ENCODE data around the gene EBF3. TPM values are rescaled to one million over a fixed set of nuclear protein-coding genes. Genes with fewer than 3 reads are reported as not detected.

The EBF3 gene
- total RNA-seq, 1 donor from 2014 or later = 0.26 TPM

DNA sequence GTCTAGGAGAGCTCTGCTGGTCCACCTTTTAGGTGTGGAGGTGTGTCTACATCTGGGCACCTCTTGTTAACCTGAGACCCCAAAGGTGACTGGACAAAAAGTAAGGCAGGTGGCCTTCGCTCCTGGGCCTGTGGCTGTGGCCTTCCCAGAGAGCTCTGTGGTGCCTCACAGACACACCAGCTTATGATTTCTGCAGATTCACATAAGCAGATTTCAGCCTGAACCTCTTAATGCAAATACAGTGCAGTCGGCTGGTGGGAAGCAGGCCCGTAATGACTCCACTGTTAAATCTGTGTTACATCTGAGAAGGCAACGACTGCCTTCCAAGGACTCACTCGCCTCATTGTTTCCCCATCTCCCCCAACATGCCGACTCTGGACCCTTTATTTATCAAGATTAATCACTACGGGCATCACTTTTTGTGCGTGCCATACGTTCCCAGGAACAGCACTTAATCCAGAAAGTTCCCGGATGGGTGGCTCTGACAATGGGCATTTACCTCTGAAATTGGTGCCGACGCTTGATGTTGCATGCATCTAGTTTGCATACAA, 119.8 kb downstream of the EBF3 start:
- H3K36me3 ChIP-seq (ENCODE audit: control insufficient read depth, insufficient read depth, low read length) = no peaks in the 10 kb centered on the region
- TF ChIP-seq, protein P1, sequence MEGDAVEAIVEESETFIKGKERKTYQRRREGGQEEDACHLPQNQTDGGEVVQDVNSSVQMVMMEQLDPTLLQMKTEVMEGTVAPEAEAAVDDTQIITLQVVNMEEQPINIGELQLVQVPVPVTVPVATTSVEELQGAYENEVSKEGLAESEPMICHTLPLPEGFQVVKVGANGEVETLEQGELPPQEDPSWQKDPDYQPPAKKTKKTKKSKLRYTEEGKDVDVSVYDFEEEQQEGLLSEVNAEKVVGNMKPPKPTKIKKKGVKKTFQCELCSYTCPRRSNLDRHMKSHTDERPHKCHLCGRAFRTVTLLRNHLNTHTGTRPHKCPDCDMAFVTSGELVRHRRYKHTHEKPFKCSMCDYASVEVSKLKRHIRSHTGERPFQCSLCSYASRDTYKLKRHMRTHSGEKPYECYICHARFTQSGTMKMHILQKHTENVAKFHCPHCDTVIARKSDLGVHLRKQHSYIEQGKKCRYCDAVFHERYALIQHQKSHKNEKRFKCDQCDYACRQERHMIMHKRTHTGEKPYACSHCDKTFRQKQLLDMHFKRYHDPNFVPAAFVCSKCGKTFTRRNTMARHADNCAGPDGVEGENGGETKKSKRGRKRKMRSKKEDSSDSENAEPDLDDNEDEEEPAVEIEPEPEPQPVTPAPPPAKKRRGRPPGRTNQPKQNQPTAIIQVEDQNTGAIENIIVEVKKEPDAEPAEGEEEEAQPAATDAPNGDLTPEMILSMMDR (IDR thresholded peaks at IDR 0.05; ENCODE audit: insufficient read depth, low read length, severe bottlenecking) = no peak
- no peak for FAIRE-seq
- no peaks in the 10 kb centered on the region for H3K27me3 ChIP-seq (ENCODE audit: control insufficient read depth, insufficient read depth, low read length)
- H3K4me3 ChIP-seq (ENCODE audit: low read depth, low read length) = no peak overlapping the region
- DNase-seq (ENCODE audit: low read depth) = no peak

DNA sequence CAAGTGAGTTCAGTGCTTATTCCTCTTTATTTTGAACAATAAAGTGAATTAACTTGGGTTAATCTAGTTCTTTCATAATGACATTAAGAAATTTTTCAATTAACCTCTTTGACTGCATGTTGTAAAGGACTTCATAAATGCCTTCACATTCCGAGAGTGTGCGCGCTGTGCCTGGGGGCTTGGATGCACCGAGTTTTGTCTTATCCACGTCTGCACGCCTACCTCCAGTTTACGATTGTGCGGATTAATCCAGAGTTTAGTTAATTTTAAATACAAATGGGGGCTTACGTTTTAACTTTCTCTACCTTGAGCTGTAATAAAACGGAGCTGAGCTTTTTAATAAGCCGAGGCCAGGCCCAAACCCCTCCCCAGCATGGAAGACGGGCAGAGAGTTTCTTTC, 120.4 kb downstream of the EBF3 start:
- FAIRE-seq (no peak), DNase-seq (ENCODE audit: low read depth) (no peak)
- no peaks in the 10 kb centered on the region for H3K27me3 ChIP-seq (ENCODE audit: control insufficient read depth, insufficient read depth, low read length)
- no peak overlapping the region for H3K4me3 ChIP-seq (ENCODE audit: low read depth, low read length)
- no peaks in the 10 kb centered on the region for H3K36me3 ChIP-seq (ENCODE audit: control insufficient read depth, insufficient read depth, low read length)
- TF ChIP-seq, protein P1 (IDR thresholded peaks at IDR 0.05; ENCODE audit: insufficient read depth, low read length, severe bottlenecking) = no peak

DNA sequence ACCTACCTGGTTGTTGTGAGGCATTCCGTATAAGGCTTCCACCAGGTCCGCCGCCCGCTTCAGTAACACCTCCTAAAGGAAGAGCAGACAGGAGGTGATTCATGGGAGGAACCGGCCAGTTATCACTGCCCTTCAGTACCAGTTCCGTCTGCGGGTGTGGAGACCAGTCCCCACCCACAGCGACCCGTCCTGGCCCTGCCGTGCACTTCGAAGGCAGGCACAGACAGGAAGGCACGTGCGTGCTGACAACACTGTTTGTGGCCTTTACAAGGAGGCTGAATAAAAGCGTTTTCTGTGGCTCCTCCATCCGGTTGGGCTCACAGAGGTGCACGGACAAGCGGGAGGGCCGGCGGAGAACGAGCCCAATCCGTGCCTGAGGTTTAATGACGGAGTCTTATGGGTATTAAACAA, 120.9 kb downstream of the EBF3 start:
- TF ChIP-seq, protein P1 (IDR thresholded peaks at IDR 0.05; ENCODE audit: insufficient read depth, low read length, severe bottlenecking) = no peak
- DNase-seq (ENCODE audit: low read depth) (no peak), FAIRE-seq (no peak)
- Histone ChIP-seq H3K4me3 (ENCODE audit: low read depth, low read length) (no peak overlapping the region), H3K36me3 (ENCODE audit: control insufficient read depth, insufficient read depth, low read length) (no peaks in the 10 kb centered on the region), H3K27me3 (ENCODE audit: control insufficient read depth, insufficient read depth, low read length) (no peaks in the 10 kb centered on the region)

DNA sequence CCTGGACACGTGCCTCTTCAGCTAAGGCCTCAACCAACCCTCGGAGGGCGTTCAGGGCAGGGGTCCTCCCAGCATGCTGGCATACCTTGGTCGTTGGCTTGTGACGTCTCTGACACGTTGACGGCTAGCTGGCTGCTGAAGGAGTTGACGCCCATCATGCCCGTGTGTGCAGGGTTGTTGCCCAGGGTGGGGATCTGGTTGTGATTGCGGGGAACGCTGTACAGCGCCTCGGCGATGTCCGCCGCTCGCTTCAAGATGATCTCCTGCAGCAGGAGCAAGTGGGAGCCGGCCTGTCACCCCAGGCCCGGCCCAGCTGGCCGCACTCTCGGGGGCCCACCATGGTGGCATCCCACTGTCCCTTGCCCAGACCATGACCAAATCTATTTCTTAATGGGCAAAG, 122.0 kb downstream of the EBF3 start:
- FAIRE-seq (no peak), DNase-seq (ENCODE audit: low read depth) (no peak)
- H3K36me3 ChIP-seq (ENCODE audit: control insufficient read depth, insufficient read depth, low read length) = no peaks in the 10 kb centered on the region
- no peaks in the 10 kb centered on the region for H3K27me3 ChIP-seq (ENCODE audit: control insufficient read depth, insufficient read depth, low read length)
- TF ChIP-seq, protein P1 (IDR thresholded peaks at IDR 0.05; ENCODE audit: insufficient read depth, low read length, severe bottlenecking) = no peak
- H3K4me3 ChIP-seq (ENCODE audit: low read depth, low read length) = no peak overlapping the region

DNA sequence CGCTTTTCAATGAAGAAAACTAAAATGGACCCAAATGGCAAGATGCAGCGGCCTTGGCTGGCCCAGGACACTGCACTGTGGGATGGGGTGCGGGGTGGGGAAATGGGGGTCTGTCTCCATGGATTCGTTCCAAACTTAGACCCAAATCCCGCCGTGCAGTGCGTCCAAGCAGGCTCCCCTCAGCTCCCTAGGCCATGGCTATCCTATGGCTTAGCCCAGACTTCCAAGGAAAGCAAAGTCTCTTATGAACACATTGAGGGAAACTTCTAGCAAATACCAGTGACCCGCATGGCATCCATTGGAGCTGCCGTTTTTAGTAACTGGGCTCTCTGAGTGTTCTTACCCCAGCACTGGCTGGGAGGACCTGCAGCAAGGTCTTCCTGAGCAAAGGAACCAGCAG, 122.5 kb downstream of the EBF3 start:
- FAIRE-seq = no peak
- no peaks in the 10 kb centered on the region for H3K36me3 ChIP-seq (ENCODE audit: control insufficient read depth, insufficient read depth, low read length)
- H3K27me3 ChIP-seq (ENCODE audit: control insufficient read depth, insufficient read depth, low read length) = no peaks in the 10 kb centered on the region
- TF ChIP-seq, protein P1 (IDR thresholded peaks at IDR 0.05; ENCODE audit: insufficient read depth, low read length, severe bottlenecking) = no peak
- H3K4me3 ChIP-seq (ENCODE audit: low read depth, low read length) = no peak overlapping the region
- no peak for DNase-seq (ENCODE audit: low read depth)

DNA sequence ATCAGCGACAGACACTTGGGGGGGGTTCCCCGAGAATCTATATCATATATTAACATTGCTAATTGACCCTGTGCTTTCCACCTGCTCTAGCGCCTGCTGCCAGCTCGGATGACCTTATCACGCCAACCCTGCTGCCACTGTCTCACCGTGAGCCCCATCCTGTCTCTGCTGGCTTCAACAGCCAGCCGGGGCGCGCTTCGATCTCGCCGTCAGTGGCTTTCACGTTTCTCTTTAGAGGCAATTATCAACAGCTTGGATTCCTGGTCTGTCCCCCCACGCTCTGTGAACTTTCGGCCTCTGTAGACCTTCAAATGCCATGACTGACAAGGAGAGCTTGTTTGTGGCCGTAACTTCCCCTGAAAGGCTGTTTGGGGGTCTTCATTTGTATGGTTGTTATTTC, 123.0 kb downstream of the EBF3 start:
- TF ChIP-seq, protein P1 (IDR thresholded peaks at IDR 0.05; ENCODE audit: insufficient read depth, low read length, severe bottlenecking) = no peak
- Histone ChIP-seq H3K36me3 (ENCODE audit: control insufficient read depth, insufficient read depth, low read length) (no peaks in the 10 kb centered on the region), H3K27me3 (ENCODE audit: control insufficient read depth, insufficient read depth, low read length) (no peaks in the 10 kb centered on the region), H3K4me3 (ENCODE audit: low read depth, low read length) (no peak overlapping the region)
- FAIRE-seq = no peak
- no peak for DNase-seq (ENCODE audit: low read depth)

All from bronchial epithelial cell (primary cell).